ENCODE measurements around the gene ETNK1.

Gene ETNK1

GRCh38 chr12:22624870-22625761, at the start of gene ETNK1:
Gene ETNK1 (plus strand): TSS chr12:22625171. CDS start chr12:22625431, 260 bp downstream.
- TF ChIP-seq CTCF (IDR thresholded peaks at IDR 0.05; ENCODE audit: low read depth, low read length): no peak
- TF ChIP-seq EZH2phosphoT487 (IDR thresholded peaks at IDR 0.05; ENCODE audit: low read depth): no peak
- Histone ChIP-seq H3K79me2 (ENCODE audit: low read length) (peaks cover 57% of the 10 kb centered on the region), H3K27ac (ENCODE audit: low read length) (peak within 1 kb of the TSS; percentile 67), H3K4me3 (ENCODE audit: low read length) (peak within 1 kb of the TSS; percentile 82), H3K36me3 (replicated peaks; ENCODE audit: low read depth, low read length) (peaks cover 4% of the 10 kb centered on the region), H4K20me1 (ENCODE audit: insufficient read depth, low read length) (peaks cover 35% of the 10 kb centered on the region), H3K4me2 (ENCODE audit: low read length) (peak within 1 kb of the TSS; percentile 84), H3K4me1 (ENCODE audit: low read length) (peaks cover 23% of the 10 kb centered on the region), H3K9ac (ENCODE audit: low read length) (peak within 1 kb of the TSS; percentile 91), H3K27me3 (ENCODE audit: low read depth, low read length) (no peaks in the 10 kb centered on the region), H2AFZ (ENCODE audit: low read depth, low read length) (peak within 1 kb of the TSS; percentile 99), H3K9me3 (ENCODE audit: insufficient read depth, low read length) (no peaks in the 10 kb centered on the region)

GRCh38 chr12:22576065-22576464, 48.9 kb upstream of the ETNK1 start:
- Histone ChIP-seq H3K4me3 (ENCODE audit: low read length) (no peak overlapping the region), H3K36me3 (replicated peaks; ENCODE audit: low read depth, low read length) (no peaks in the 10 kb centered on the region), H3K27ac (ENCODE audit: low read length) (no peak overlapping the region), H3K27me3 (ENCODE audit: low read depth, low read length) (no peaks in the 10 kb centered on the region), H3K9ac (ENCODE audit: low read length) (no peak overlapping the region), H3K79me2 (ENCODE audit: low read length) (no peaks in the 10 kb centered on the region), H2AFZ (ENCODE audit: low read depth, low read length) (no peak overlapping the region), H3K4me2 (ENCODE audit: low read length) (no peak overlapping the region), H3K4me1 (ENCODE audit: low read length) (no peaks in the 10 kb centered on the region), H3K9me3 (ENCODE audit: insufficient read depth, low read length) (no peaks in the 10 kb centered on the region), H4K20me1 (ENCODE audit: insufficient read depth, low read length) (no peaks in the 10 kb centered on the region)
- TF ChIP-seq CTCF (IDR thresholded peaks at IDR 0.05; ENCODE audit: low read depth, low read length): no peak
- no peak for TF ChIP-seq EZH2phosphoT487 (IDR thresholded peaks at IDR 0.05; ENCODE audit: low read depth)

- H3K4me2 ChIP-seq (ENCODE audit: low read length): no peak overlapping the region
Observed at GRCh38 chr12:22576473-22576872, 48.5 kb upstream of the ETNK1 start.

More at GRCh38 chr12:22576473-22576872, 48.5 kb upstream of the ETNK1 start:
- Histone ChIP-seq H3K4me3 (ENCODE audit: low read length) (no peak overlapping the region), H3K9ac (ENCODE audit: low read length) (no peak overlapping the region), H4K20me1 (ENCODE audit: insufficient read depth, low read length) (no peaks in the 10 kb centered on the region), H3K27ac (ENCODE audit: low read length) (no peak overlapping the region), H3K79me2 (ENCODE audit: low read length) (no peaks in the 10 kb centered on the region), H3K9me3 (ENCODE audit: insufficient read depth, low read length) (no peaks in the 10 kb centered on the region), H3K36me3 (replicated peaks; ENCODE audit: low read depth, low read length) (no peaks in the 10 kb centered on the region), H3K27me3 (ENCODE audit: low read depth, low read length) (no peaks in the 10 kb centered on the region), H2AFZ (ENCODE audit: low read depth, low read length) (no peak overlapping the region), H3K4me1 (ENCODE audit: low read length) (no peaks in the 10 kb centered on the region)
- TF ChIP-seq EZH2phosphoT487 (IDR thresholded peaks at IDR 0.05; ENCODE audit: low read depth) (no peak), CTCF (IDR thresholded peaks at IDR 0.05; ENCODE audit: low read depth, low read length) (no peak)

Measured in OCI-LY3 (cell line).